ENCODE data around the gene IKZF3. TPM values are rescaled to one million over a fixed set of nuclear protein-coding genes. Genes with fewer than 3 reads are reported as not detected.

IKZF3 gene
- total and polyA plus RNA-seq, 8 donors = 0.12 to 1.2 (median 0.61) TPM

GRCh38 chr17:39709998-39710964, 153.8 kb downstream of the IKZF3 start:
- H3K4me1 ChIP-seq = peaks cover 17 to 21% (median 19%) of the 10 kb centered on the region in 3 donors
- 88 to 91% methylated on average over 17 to 20 of the region's 20 CpGs for WGBS, 2 donors
- intact Hi-C loops (cut with DNase I) = no loop called here
- no peaks in the 10 kb centered on the region for H3K27me3 ChIP-seq
- no peak for DNase-seq
- H3K36me3 ChIP-seq = peaks cover 3 to 53% (median 4%) of the 10 kb centered on the region in 3 donors
- FAIRE-seq = no peak
- no peak overlapping the region for H3K27ac ChIP-seq
- TF ChIP-seq, protein P1, sequence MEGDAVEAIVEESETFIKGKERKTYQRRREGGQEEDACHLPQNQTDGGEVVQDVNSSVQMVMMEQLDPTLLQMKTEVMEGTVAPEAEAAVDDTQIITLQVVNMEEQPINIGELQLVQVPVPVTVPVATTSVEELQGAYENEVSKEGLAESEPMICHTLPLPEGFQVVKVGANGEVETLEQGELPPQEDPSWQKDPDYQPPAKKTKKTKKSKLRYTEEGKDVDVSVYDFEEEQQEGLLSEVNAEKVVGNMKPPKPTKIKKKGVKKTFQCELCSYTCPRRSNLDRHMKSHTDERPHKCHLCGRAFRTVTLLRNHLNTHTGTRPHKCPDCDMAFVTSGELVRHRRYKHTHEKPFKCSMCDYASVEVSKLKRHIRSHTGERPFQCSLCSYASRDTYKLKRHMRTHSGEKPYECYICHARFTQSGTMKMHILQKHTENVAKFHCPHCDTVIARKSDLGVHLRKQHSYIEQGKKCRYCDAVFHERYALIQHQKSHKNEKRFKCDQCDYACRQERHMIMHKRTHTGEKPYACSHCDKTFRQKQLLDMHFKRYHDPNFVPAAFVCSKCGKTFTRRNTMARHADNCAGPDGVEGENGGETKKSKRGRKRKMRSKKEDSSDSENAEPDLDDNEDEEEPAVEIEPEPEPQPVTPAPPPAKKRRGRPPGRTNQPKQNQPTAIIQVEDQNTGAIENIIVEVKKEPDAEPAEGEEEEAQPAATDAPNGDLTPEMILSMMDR (IDR thresholded peaks at IDR 0.05) = no peak
- H3K9me3 ChIP-seq = no peaks in the 10 kb centered on the region
- ATAC-seq = no peak
- H3K4me3 ChIP-seq = no peak overlapping the region

DNA sequence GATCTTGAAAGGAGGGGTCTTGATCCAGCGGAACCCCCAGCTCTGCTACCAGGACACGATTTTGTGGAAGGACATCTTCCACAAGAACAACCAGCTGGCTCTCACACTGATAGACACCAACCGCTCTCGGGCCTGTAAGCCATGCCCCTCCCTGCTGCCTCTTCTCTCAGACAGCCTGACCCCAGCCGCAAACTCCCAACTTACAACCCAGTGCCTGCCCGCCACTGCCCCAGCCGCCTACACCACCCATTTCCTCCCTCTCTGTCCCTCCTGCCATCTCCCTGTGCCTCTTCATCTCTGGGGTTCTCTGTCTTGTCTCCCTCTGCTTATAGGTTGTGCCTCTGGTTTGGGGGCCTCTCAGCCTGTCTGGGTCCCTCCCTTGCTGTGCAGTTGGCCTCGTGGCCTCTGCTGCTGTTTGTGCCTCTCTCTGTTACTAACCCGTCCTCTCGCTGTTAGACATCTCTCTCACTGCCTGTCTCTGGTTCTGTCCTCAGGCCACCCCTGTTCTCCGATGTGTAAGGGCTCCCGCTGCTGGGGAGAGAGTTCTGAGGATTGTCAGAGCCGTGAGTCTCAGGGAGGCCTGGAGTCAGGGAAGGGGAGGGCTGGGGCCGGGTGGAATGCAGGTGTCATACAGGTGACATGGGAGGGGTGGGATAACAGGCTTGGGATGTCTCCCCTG, 154.7 kb downstream of the IKZF3 start:
- H3K4me1 ChIP-seq = peaks cover 25 to 30% (median 27%) of the 10 kb centered on the region in 3 donors
- no peaks in the 10 kb centered on the region for H3K27me3 ChIP-seq
- ATAC-seq (no peak), DNase-seq (peak in 1 of 6 donors; percentile 17), FAIRE-seq (no peak)
- no peaks in the 10 kb centered on the region for H3K9me3 ChIP-seq
- 83 to 92% methylated on average over 14 of the region's 14 CpGs for WGBS, 2 donors
- TF ChIP-seq, protein P1 (IDR thresholded peaks at IDR 0.05) = no peak
- no peak overlapping the region for H3K27ac ChIP-seq
- peaks cover 0 to 48% (median 3%) of the 10 kb centered on the region in 3 donors for H3K36me3 ChIP-seq
- H3K4me3 ChIP-seq = no peak overlapping the region
- intact Hi-C loops (cut with DNase I) = no loop called here

Small RNA genes lying within 50 kb of the gene (microRNA-seq; reads per million reads assigned to microRNA genes)
- gene MIR4728 = 0.29 to 1.5 reads per million in 2 donors

Other genes starting within 250 kb of the IKZF3 start
- 10 to 100 TPM; 42.8 to 74.3 (median 62.8) TPM for gene PPP1R1B, start 237.4 kb downstream of the IKZF3 start, total RNA-seq
- gene PPP1R1B, start 237.4 kb downstream of the IKZF3 start, polyA plus RNA-seq = 100 to 1,000 TPM in 1 of 2 donors, 10 to 100 TPM in 1; 99.1 to 201 TPM
- 10 to 100 TPM; 24.4 to 35.7 (median 27.2) TPM for gene STARD3, start 227.2 kb downstream of the IKZF3 start, total RNA-seq
- 10 to 100 TPM; 64.5 to 73.8 TPM for gene STARD3, start 227.2 kb downstream of the IKZF3 start, polyA plus RNA-seq
- 1 to 10 TPM in 1 of 6 donors, under 1 TPM in 5; 0.13 to 2.0 (median 0.30) TPM for gene TCAP, start 199.0 kb downstream of the IKZF3 start, total RNA-seq
- 1 to 10 TPM; 1.1 to 3.0 TPM for gene TCAP, start 199.0 kb downstream of the IKZF3 start, polyA plus RNA-seq
- gene PNMT, start 195.9 kb downstream of the IKZF3 start, total RNA-seq = under 1 TPM in 3 of 6 donors, not detected in 3; 0.16 to 0.64 (median 0.23) TPM
- 10 to 100 TPM in 1 of 2 donors, 1 to 10 TPM in 1; 3.0 to 11.7 TPM for gene PNMT, start 195.9 kb downstream of the IKZF3 start, polyA plus RNA-seq
- 10 to 100 TPM; 19.4 to 33.4 (median 23.1) TPM for gene PGAP3, start 176.3 kb downstream of the IKZF3 start, total RNA-seq
- gene PGAP3, start 176.3 kb downstream of the IKZF3 start, polyA plus RNA-seq = 10 to 100 TPM; 34.7 to 46.3 TPM
- gene ERBB2, start 164.2 kb downstream of the IKZF3 start, total RNA-seq = 10 to 100 TPM; 38.7 to 78.9 (median 45.0) TPM
- 10 to 100 TPM; 37.2 to 44.3 TPM for gene ERBB2, start 164.2 kb downstream of the IKZF3 start, polyA plus RNA-seq
- gene MIEN1, start 133.8 kb downstream of the IKZF3 start, total RNA-seq = 10 to 100 TPM; 17.0 to 26.5 (median 24.3) TPM
- 10 to 100 TPM; 54.4 to 75.2 TPM for gene MIEN1, start 133.8 kb downstream of the IKZF3 start, polyA plus RNA-seq
- 10 to 100 TPM; 17.8 to 39.9 (median 26.5) TPM for gene GRB7, start 126.4 kb downstream of the IKZF3 start, total RNA-seq
- gene GRB7, start 126.4 kb downstream of the IKZF3 start, polyA plus RNA-seq = 10 to 100 TPM; 50.4 to 64.4 TPM
- gene ZPBP2, start 3.9 kb upstream of the IKZF3 start, total RNA-seq = not detected
- gene ZPBP2, start 3.9 kb upstream of the IKZF3 start, polyA plus RNA-seq = not detected
- 1 to 10 TPM; 2.5 to 9.9 (median 6.6) TPM for gene GSDMB, start 54.3 kb upstream of the IKZF3 start, total RNA-seq
- gene GSDMB, start 54.3 kb upstream of the IKZF3 start, polyA plus RNA-seq = 10 to 100 TPM; 16.9 to 23.6 TPM
- 10 to 100 TPM; 45.0 to 78.1 (median 61.6) TPM for gene ORMDL3, start 63.3 kb upstream of the IKZF3 start, total RNA-seq
- gene ORMDL3, start 63.3 kb upstream of the IKZF3 start, polyA plus RNA-seq = 10 to 100 TPM; 36.4 to 44.0 TPM
- not detected for gene LRRC3C, start 63.4 kb upstream of the IKZF3 start, total RNA-seq
- gene LRRC3C, start 63.4 kb upstream of the IKZF3 start, polyA plus RNA-seq = not detected
- under 1 TPM in 2 of 6 donors, not detected in 4; 0.09 to 0.73 TPM for gene GSDMA, start 98.7 kb upstream of the IKZF3 start, total RNA-seq
- not detected for gene GSDMA, start 98.7 kb upstream of the IKZF3 start, polyA plus RNA-seq
- gene PSMD3, start 116.5 kb upstream of the IKZF3 start, total RNA-seq = 10 to 100 TPM; 34.2 to 43.5 (median 39.5) TPM
- 10 to 100 TPM; 32.0 to 41.7 TPM for gene PSMD3, start 116.5 kb upstream of the IKZF3 start, polyA plus RNA-seq
- under 1 TPM in 2 of 6 donors, not detected in 4; 0.16 to 0.20 TPM for gene CSF3, start 151.1 kb upstream of the IKZF3 start, total RNA-seq
- 1 to 10 TPM in 1 of 2 donors, under 1 TPM in 1; 0.27 to 3.5 TPM for gene CSF3, start 151.1 kb upstream of the IKZF3 start, polyA plus RNA-seq
- gene MED24, start 190.1 kb upstream of the IKZF3 start, total RNA-seq = 10 to 100 TPM; 22.1 to 43.7 (median 29.1) TPM
- 10 to 100 TPM; 58.5 to 60.1 TPM for gene MED24, start 190.1 kb upstream of the IKZF3 start, polyA plus RNA-seq
- gene THRA, start 198.7 kb upstream of the IKZF3 start, total RNA-seq = 10 to 100 TPM; 13.8 to 28.1 (median 20.6) TPM
- gene THRA, start 198.7 kb upstream of the IKZF3 start, polyA plus RNA-seq = 10 to 100 TPM; 22.4 to 35.7 TPM
- 10 to 100 TPM in 4 of 6 donors, 1 to 10 TPM in 2; 4.8 to 16.6 (median 11.2) TPM for gene NR1D1, start 236.3 kb upstream of the IKZF3 start, total RNA-seq
- gene NR1D1, start 236.3 kb upstream of the IKZF3 start, polyA plus RNA-seq = 10 to 100 TPM; 11.0 to 17.5 TPM